Right atrium auricular region (tissue), 2 donors: Measurements from ENCODE around the gene ZNF785. TPM values are rescaled to one million over a fixed set of nuclear protein-coding genes. Genes with fewer than 3 reads are reported as not detected.

ENCODE experiments used
- DNase-seq: peaks from one replicate; pipeline ENCODE4 v3.0.0-alpha.2; 2019; ENCODE audit warnings: low spot score
- H3K27ac ChIP-seq, 2 donors: fragments of 200-600 bp; sonication (generic); 1 replicate in 1 of 2; 2 replicates in 1 of 2; pipeline ENCODE4 v1.5.1; 2016 to 2019
- H3K27me3 ChIP-seq, 2 donors: fragments of 200-600 bp; sonication (generic); one replicate each; pipeline versions ENCODE4 v1.5.1 to v1.6.0; 2017 to 2019
- H3K36me3 ChIP-seq: fragments of 200-600 bp; sonication (generic); one replicate; pipeline ENCODE4 v1.5.1; 2016
- H3K4me1 ChIP-seq, 2 donors: fragments of 200-600 bp; sonication (generic); one replicate each; pipeline versions ENCODE4 v1.5.1 to v1.6.0; 2017 to 2019
- H3K4me3 ChIP-seq, 2 donors: fragments of 200-600 bp; sonication (generic); 1 replicate in 1 of 2; 2 replicates in 1 of 2; pipeline ENCODE4 v1.5.1; 2017 to 2019; ENCODE audit warnings: mild to moderate bottlenecking in 1 of 2, moderate library complexity in 1 of 2
- H3K9me3 ChIP-seq, 2 donors: fragments of 200-600 bp; sonication (generic); one replicate each; pipeline ENCODE4 v1.5.1; 2019
- CTCF ChIP-seq, 2 donors: fragments of 200-600 bp; sonication (generic); IDR thresholded peaks; one replicate each; pipeline ENCODE4 v1.5.1; 2019; ENCODE audit warnings: antibody characterized with exemption in 2 of 2
- total RNA-seq, 2 donors: library from RNA; depleted of rRNA; stranded (reverse); fragments of >200 nt; gene quantifications; one replicate each; pipeline ENCODE4 v1.1.0, GENCODE V29; 2016

ZNF785 gene
- total RNA-seq, 2 donors from 2014 or later, result 5.5 to 6.0 TPM

- H3K27me3 ChIP-seq, result no peaks in the 10 kb centered on the region
- DNase-seq, result no peak
- H3K36me3 ChIP-seq, result peaks cover 26% of the 10 kb centered on the region
- no peak overlapping the region for H3K4me3 ChIP-seq
- H3K9me3 ChIP-seq, result no peaks in the 10 kb centered on the region
- no peak for TF ChIP-seq CTCF (IDR thresholded peaks at IDR 0.05)
- no peak overlapping the region for H3K27ac ChIP-seq
- peaks cover 0 to 27% of the 10 kb centered on the region in 2 donors for H3K4me1 ChIP-seq
These were observed 2.7 kb downstream of the ZNF785 start for GRCh38 chr16:30582611-30583340.

GRCh38 chr16:30581457-30581856 lies 4.0 kb downstream of the ZNF785 start:
- DNase-seq, result no peak
- TF ChIP-seq CTCF (IDR thresholded peaks at IDR 0.05), result no peak
- no peak overlapping the region for H3K27ac ChIP-seq
- H3K4me1 ChIP-seq, result peaks cover 0 to 27% of the 10 kb centered on the region in 2 donors
- H3K36me3 ChIP-seq, result peaks cover 26% of the 10 kb centered on the region
- no peaks in the 10 kb centered on the region for H3K27me3 ChIP-seq
- no peaks in the 10 kb centered on the region for H3K9me3 ChIP-seq
- no peak overlapping the region for H3K4me3 ChIP-seq

- Histone ChIP-seq H3K27me3 (no peaks in the 10 kb centered on the region), H3K4me3 (no peak overlapping the region), H3K36me3 (peaks cover 13% of the 10 kb centered on the region), H3K4me1 (peaks cover 0 to 23% of the 10 kb centered on the region in 2 donors), H3K9me3 (no peaks in the 10 kb centered on the region), H3K27ac (no peak overlapping the region)
- no peak for TF ChIP-seq CTCF (IDR thresholded peaks at IDR 0.05)
- DNase-seq, result no peak
These were observed 10.8 kb downstream of the ZNF785 start for GRCh38 chr16:30574678-30575077.

GRCh38 chr16:30571445-30572322 lies 13.8 kb downstream of the ZNF785 start, which contains the start of gene ZNF688:
Gene ZNF688 (minus strand): TSS chr16:30571714. CDS start chr16:30571629, 85 bp downstream.
- Histone ChIP-seq H3K9me3 (no peaks in the 10 kb centered on the region), H3K27ac (peak within 1 kb of the TSS; percentile 94 to 98), H3K27me3 (no peaks in the 10 kb centered on the region), H3K4me1 (peaks cover 0 to 24% of the 10 kb centered on the region in 2 donors), H3K4me3 (peak within 1 kb of the TSS; percentile 66 to 88), H3K36me3 (no peaks in the 10 kb centered on the region)
- DNase-seq, result peak; percentile 96
- TF ChIP-seq CTCF (IDR thresholded peaks at IDR 0.05), result peak in 1 of 2 donors; percentile 18

GRCh38 chr16:30570636-30571444 lies 14.7 kb downstream of the ZNF785 start:
- Histone ChIP-seq H3K4me3 (peak overlapping the region; percentile 66 to 88), H3K27me3 (no peaks in the 10 kb centered on the region), H3K4me1 (peaks cover 0 to 24% of the 10 kb centered on the region in 2 donors), H3K36me3 (no peaks in the 10 kb centered on the region), H3K27ac (peak overlapping the region; percentile 94 to 98), H3K9me3 (no peaks in the 10 kb centered on the region)
- DNase-seq, result no peak
- no peak for TF ChIP-seq CTCF (IDR thresholded peaks at IDR 0.05)
